HEK293 (cell line): ENCODE measurements around the gene RYR2.

Experiments
- CTCF ChIA-PET: fragments of 350-600 bp; formaldehyde crosslinking; extraction: SDS; loops from one replicate; lab custom pipeline; 2021; ENCODE audit warnings: antibody characterized with exemption; lab: Yijun Ruan, JAX
- POLR2A ChIA-PET: fragments of 300-600 bp; formaldehyde crosslinking; extraction: SDS; loops from one replicate; lab custom pipeline; 2020; ENCODE audit warnings: antibody characterized with exemption, inconsistent platforms; lab: Yijun Ruan, JAX
- H3K27ac ChIP-seq: fragments of 200-500 bp; sonication (Bioruptor generic); 2 replicates; pipeline ENCODE4 v1.5.1; 2014; ENCODE audit warnings: low read depth, low read length, control low read depth, inconsistent platforms; ENCODE audit errors: extremely low read depth
- H3K36me3 ChIP-seq, 2 experiments: fragments of 200-500 bp in 1 of 2; sonication (Bioruptor generic) in 1 of 2; 1 replicate in 1 of 2; 2 replicates in 1 of 2; pipeline ENCODE4 v1.5.1; 2014 to 2017; ENCODE audit warnings: inconsistent platforms in 2 of 2, low read length in 2 of 2; ENCODE audit not compliant: control insufficient read depth in 2 of 2, insufficient read depth in 1 of 2
- H3K4me1 ChIP-seq: fragments of 200-500 bp; sonication (Bioruptor generic); 2 replicates; pipeline ENCODE4 v1.5.1; 2014; ENCODE audit warnings: mild to moderate bottlenecking, low read length, inconsistent platforms; ENCODE audit not compliant: control insufficient read depth, insufficient read depth
- H3K4me3 ChIP-seq: 2 replicates; pipeline ENCODE4 v1.5.1; 2011; ENCODE audit warnings: low read depth, mild to moderate bottlenecking, control low read depth, low read length, moderate library complexity
- H3K9me3 ChIP-seq: fragments of 200-500 bp; sonication (Bioruptor generic); 2 replicates; pipeline ENCODE4 v1.5.1; 2014; ENCODE audit warnings: low read depth, low read length, inconsistent platforms; ENCODE audit not compliant: control insufficient read depth, insufficient read depth
- GFI1B ChIP-seq: fragments of 450-650 bp; formaldehyde crosslinking; IDR thresholded peaks from 2 replicates; pipeline ENCODE4 v1.5.1; 2016; ENCODE audit warnings: missing biosample characterization, missing genetic modification characterization
- IKZF3 ChIP-seq: fragments of 450-650 bp; IDR thresholded peaks from 2 replicates; pipeline ENCODE4 v1.5.0; 2018; ENCODE audit warnings: missing biosample characterization, mild to moderate bottlenecking, missing genetic modification characterization, moderate library complexity
- MEIS1 ChIP-seq: sonication (generic); formaldehyde crosslinking; IDR thresholded peaks from 2 replicates; pipeline ENCODE4 v1.8.1; 2022; ENCODE audit warnings: missing genetic modification reagents, mild to moderate bottlenecking, borderline replicate concordance
- MZF1 ChIP-seq: fragments of 450-650 bp; formaldehyde crosslinking; IDR thresholded peaks from 2 replicates; pipeline ENCODE4 v1.5.1; 2017; ENCODE audit warnings: missing biosample characterization, missing genetic modification characterization, borderline replicate concordance
- PATZ1 ChIP-seq: fragments of 450-650 bp; formaldehyde crosslinking; IDR thresholded peaks from 2 replicates; pipeline ENCODE4 v1.5.1; 2016; ENCODE audit warnings: missing biosample characterization, missing genetic modification characterization
- PRDM6 ChIP-seq: fragments of 450-650 bp; formaldehyde crosslinking; IDR thresholded peaks from 2 replicates; pipeline ENCODE4 v1.5.1; 2017; ENCODE audit warnings: missing biosample characterization, missing genetic modification characterization
- ZBTB17 ChIP-seq: fragments of 450-650 bp; formaldehyde crosslinking; IDR thresholded peaks from 2 replicates; pipeline ENCODE4 v1.5.1; 2016; ENCODE audit warnings: missing biosample characterization, missing genetic modification characterization
- ZEB2 ChIP-seq: fragments of 450-650 bp; formaldehyde crosslinking; IDR thresholded peaks from 2 replicates; pipeline ENCODE4 v1.5.1; 2016; ENCODE audit warnings: missing biosample characterization, missing genetic modification characterization
- ZFP37 ChIP-seq: fragments of 450-650 bp; formaldehyde crosslinking; IDR thresholded peaks from 2 replicates; pipeline ENCODE4 v1.5.1; 2016; ENCODE audit warnings: missing biosample characterization, missing genetic modification characterization
- ZNF211 ChIP-seq: fragments of 450-650 bp; formaldehyde crosslinking; IDR thresholded peaks from 2 replicates; pipeline ENCODE4 v1.5.1; 2016; ENCODE audit warnings: low read depth, missing biosample characterization, missing genetic modification characterization
- ZNF221 ChIP-seq: fragments of 450-650 bp; formaldehyde crosslinking; IDR thresholded peaks from 2 replicates; pipeline ENCODE4 v1.5.1; 2017; ENCODE audit warnings: missing biosample characterization, missing genetic modification characterization, borderline replicate concordance
- ZNF223 ChIP-seq: fragments of 450-650 bp; formaldehyde crosslinking; IDR thresholded peaks from 2 replicates; pipeline ENCODE4 v1.5.1; 2016; ENCODE audit warnings: missing biosample characterization, missing genetic modification characterization
- ZNF23 ChIP-seq: fragments of 450-650 bp; formaldehyde crosslinking; IDR thresholded peaks from 2 replicates; pipeline ENCODE4 v1.5.1; 2016; ENCODE audit warnings: missing biosample characterization, missing genetic modification characterization, borderline replicate concordance
- ZNF274 ChIP-seq, 2 experiments: fragments of 200-500 bp in 1 of 2; fragments of 450-650 bp in 1 of 2; sonication (Bioruptor generic) in 1 of 2; formaldehyde crosslinking in 1 of 2; IDR thresholded peaks; 2 replicates each; pipeline versions ENCODE4 v1.5.1 to v1.6.1; 2014 to 2016; ENCODE audit warnings: borderline replicate concordance in 1 of 2, inconsistent platforms in 1 of 2, low read length in 1 of 2, missing biosample characterization in 1 of 2, missing genetic modification characterization in 1 of 2
- ZNF335 ChIP-seq: fragments of 450-650 bp; formaldehyde crosslinking; conservative IDR thresholded peaks from 2 replicates; pipeline ENCODE4 v1.5.1; 2016; ENCODE audit warnings: missing biosample characterization, missing genetic modification characterization
- ZNF354C ChIP-seq: fragments of 450-650 bp; formaldehyde crosslinking; IDR thresholded peaks from 2 replicates; pipeline ENCODE4 v1.5.1; 2016; ENCODE audit warnings: missing biosample characterization, missing genetic modification characterization, low read depth, borderline replicate concordance
- ZNF518A ChIP-seq: fragments of 450-650 bp; formaldehyde crosslinking; conservative IDR thresholded peaks from 2 replicates; pipeline ENCODE4 v1.5.1; 2016; ENCODE audit warnings: low read depth, missing biosample characterization, missing genetic modification characterization
- ZNF544 ChIP-seq: fragments of 450-650 bp; formaldehyde crosslinking; IDR thresholded peaks from 2 replicates; pipeline ENCODE4 v1.5.0; 2017; ENCODE audit warnings: missing biosample characterization, missing genetic modification characterization
- ZNF555 ChIP-seq: fragments of 450-650 bp; formaldehyde crosslinking; conservative IDR thresholded peaks from 2 replicates; pipeline ENCODE4 v1.5.1; 2017; ENCODE audit warnings: missing biosample characterization, mild to moderate bottlenecking, missing genetic modification characterization, inconsistent platforms
- TF ChIP-seq, protein P1 (sequence below): fragments of 450-650 bp; formaldehyde crosslinking; IDR thresholded peaks from 2 replicates; pipeline ENCODE4 v1.5.1; 2017; ENCODE audit warnings: missing biosample characterization, missing genetic modification characterization
- TF ChIP-seq, protein P2 (sequence below): fragments of 450-650 bp; IDR thresholded peaks from 2 replicates; pipeline ENCODE4 v1.5.1; 2018; ENCODE audit warnings: missing biosample characterization, missing genetic modification characterization

RYR2 gene

DNA sequence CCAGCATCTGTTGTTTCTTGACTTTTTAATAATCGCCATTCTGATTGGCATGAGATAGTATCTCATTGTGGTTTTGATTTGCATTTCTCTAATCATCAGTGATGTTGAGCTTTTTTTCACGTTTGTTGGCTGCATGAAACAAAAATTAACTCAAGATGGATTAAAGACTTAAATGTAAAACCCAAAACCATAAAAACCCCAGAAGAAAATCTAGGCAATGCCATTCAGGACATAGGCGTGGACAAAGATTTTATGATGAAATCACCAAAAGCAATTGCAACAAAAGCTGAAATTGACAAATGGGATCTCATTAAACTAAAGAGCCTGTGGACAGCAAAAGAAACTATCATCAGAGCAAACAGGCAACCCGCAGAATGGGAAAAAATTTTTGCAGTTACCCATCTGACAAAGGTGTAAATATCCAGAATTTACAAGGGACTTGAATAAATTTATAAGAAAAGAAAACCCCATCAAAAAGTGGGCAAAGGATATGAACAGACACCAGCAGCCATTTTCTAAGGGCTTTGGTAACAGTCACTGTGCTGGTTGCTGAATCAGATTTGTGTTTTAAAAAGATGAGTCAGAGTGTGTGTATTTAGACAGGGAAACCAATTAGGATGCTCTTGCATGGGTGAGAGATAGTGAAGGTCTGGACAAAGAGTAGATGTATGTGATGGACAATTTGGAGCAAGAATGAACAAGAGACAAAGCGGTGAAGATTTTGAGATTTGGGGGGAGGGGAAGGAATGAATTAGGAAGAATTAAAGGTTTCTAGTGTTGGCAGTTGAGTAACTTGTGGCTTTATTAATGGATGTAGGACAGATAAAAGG, 110.7 kb downstream of the RYR2 start (continued):
- TF ChIP-seq ZNF211 (tag by site-specific recombination): no peak
- TF ChIP-seq PATZ1 (tag by site-specific recombination): peak; percentile 31; the same call in 1 of the 2 replicates

DNA sequence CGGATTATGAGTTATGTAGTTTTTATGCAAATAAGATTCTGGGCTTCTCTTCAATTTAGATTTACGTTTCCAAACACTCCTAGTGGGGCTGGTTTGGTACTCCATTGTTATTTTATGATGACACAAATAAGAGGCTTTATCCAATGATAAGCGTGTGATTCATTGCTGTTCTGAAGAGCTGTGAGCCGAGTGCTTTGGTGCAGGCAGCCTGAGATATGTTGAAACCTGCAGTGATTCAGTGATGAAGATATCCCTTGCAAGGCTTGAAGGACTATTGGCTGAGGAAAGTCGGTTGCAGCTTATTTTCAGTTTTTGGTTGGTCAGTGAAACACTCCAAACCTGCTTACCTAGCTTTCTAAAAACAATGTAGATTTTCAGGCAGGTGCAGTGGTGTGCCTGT, 112.2 kb downstream of the RYR2 start:
- no peak overlapping the region for H3K4me3 ChIP-seq
- H3K36me3 ChIP-seq: no peaks in the 10 kb centered on the region
- H3K9me3 ChIP-seq: no peaks in the 10 kb centered on the region
- no peak overlapping the region for H3K27ac ChIP-seq
- H3K4me1 ChIP-seq: peaks cover 16% of the 10 kb centered on the region
- ChIA-PET CTCF (interaction anchor here (1.1 to 1.4 kb wide), 2 partner anchors 9 to 10 kb away, joined by 3 to 4 read pairs; no protein-coding TSS in a partner anchor), POLR2A (no interaction called here)
- TF ChIP-seq ZFP37 (no peak), ZEB2 (tag by site-specific recombination) (0 out of 2 replicates have a peak, but pooled peaks have one; percentile 35), ZNF555 (tag by site-specific recombination) (no peak), ZNF544 (tag by site-specific recombination) (no peak), ZNF23 (tag by site-specific recombination) (no peak), ZNF335 (tag by site-specific recombination) (0 out of 2 replicates have a peak, but pooled peaks have one; percentile 23), ZNF354C (tag by site-specific recombination) (no peak), PRDM6 (no peak), GFI1B (peak; percentile 19; the same call in 1 of the 2 replicates), ZNF274 (IDR thresholded peaks at IDR 0.05; ENCODE audit: low read length) (no peak), ZNF274 (tag by site-specific recombination; IDR thresholded peaks at IDR 0.05; ENCODE audit: borderline replicate concordance) (no peak), MZF1 (0 out of 2 replicates have a peak, but pooled peaks have one; percentile 20), ZNF518A (tag by site-specific recombination) (no peak), ZNF223 (tag by site-specific recombination) (peak; percentile 94), MEIS1 (CRISPR knock-in tag) (no peak), ZBTB17 (tag by site-specific recombination) (peak; percentile 89), IKZF3 (tag by site-specific recombination) (peak; percentile 83), ZNF221 (no peak)
- TF ChIP-seq, protein P1, sequence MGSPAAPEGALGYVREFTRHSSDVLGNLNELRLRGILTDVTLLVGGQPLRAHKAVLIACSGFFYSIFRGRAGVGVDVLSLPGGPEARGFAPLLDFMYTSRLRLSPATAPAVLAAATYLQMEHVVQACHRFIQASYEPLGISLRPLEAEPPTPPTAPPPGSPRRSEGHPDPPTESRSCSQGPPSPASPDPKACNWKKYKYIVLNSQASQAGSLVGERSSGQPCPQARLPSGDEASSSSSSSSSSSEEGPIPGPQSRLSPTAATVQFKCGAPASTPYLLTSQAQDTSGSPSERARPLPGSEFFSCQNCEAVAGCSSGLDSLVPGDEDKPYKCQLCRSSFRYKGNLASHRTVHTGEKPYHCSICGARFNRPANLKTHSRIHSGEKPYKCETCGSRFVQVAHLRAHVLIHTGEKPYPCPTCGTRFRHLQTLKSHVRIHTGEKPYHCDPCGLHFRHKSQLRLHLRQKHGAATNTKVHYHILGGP (tag by site-specific recombination): no peak
- TF ChIP-seq, protein P2, sequence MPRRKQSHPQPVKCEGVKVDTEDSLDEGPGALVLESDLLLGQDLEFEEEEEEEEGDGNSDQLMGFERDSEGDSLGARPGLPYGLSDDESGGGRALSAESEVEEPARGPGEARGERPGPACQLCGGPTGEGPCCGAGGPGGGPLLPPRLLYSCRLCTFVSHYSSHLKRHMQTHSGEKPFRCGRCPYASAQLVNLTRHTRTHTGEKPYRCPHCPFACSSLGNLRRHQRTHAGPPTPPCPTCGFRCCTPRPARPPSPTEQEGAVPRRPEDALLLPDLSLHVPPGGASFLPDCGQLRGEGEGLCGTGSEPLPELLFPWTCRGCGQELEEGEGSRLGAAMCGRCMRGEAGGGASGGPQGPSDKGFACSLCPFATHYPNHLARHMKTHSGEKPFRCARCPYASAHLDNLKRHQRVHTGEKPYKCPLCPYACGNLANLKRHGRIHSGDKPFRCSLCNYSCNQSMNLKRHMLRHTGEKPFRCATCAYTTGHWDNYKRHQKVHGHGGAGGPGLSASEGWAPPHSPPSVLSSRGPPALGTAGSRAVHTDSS (tag by site-specific recombination): peak; percentile 71
